ENCODE results near the gene ADGRA1. TPM values are rescaled to one million over a fixed set of nuclear protein-coding genes. Genes with fewer than 3 reads are reported as not detected.

The ADGRA1 gene
- total and polyA plus RNA-seq, 7 donors: under 0.01 to 0.28 (median 0.08) TPM; not detected in 3

GRCh38 chr10:133082685-133083421 lies 4.9 kb upstream of the ADGRA1 start:
- H3K27me3 ChIP-seq: peaks cover 15 to 76% (median 51%) of the 10 kb centered on the region in 3 donors
- DNase-seq: no peak
- no peaks in the 10 kb centered on the region for H3K36me3 ChIP-seq

GRCh38 chr10:133083422-133084100 lies 4.2 kb upstream of the ADGRA1 start:
- intact Hi-C loops (cut with DNase I): no loop called here
- Histone ChIP-seq H3K36me3 (no peaks in the 10 kb centered on the region), H3K4me3 (no peak overlapping the region), H3K9me3 (no peaks in the 10 kb centered on the region), H3K27me3 (peaks cover 22 to 83% (median 58%) of the 10 kb centered on the region in 3 donors), H3K4me1 (peaks cover 0 to 12% (median 10%) of the 10 kb centered on the region in 4 donors), H3K27ac (no peak overlapping the region)
- no peak for TF ChIP-seq EP300 (IDR thresholded peaks at IDR 0.05)
- TF ChIP-seq POLR2AphosphoS5 (IDR thresholded peaks at IDR 0.05): no peak
- no peak for TF ChIP-seq POLR2A (IDR thresholded peaks at IDR 0.05)
- no peak for TF ChIP-seq CTCF (IDR thresholded peaks at IDR 0.05)
- DNase-seq: no peak
- 67 to 75% methylated on average over 30 of the region's 30 CpGs for WGBS, 2 donors

More at GRCh38 chr10:133082685-133083421, 4.9 kb upstream of the ADGRA1 start:
- TF ChIP-seq POLR2A (IDR thresholded peaks at IDR 0.05) (no peak), CTCF (IDR thresholded peaks at IDR 0.05) (no peak), POLR2AphosphoS5 (IDR thresholded peaks at IDR 0.05) (no peak), EP300 (IDR thresholded peaks at IDR 0.05) (no peak)
- Histone ChIP-seq H3K4me1 (peaks cover 0 to 5% (median 4%) of the 10 kb centered on the region in 4 donors), H3K9me3 (no peaks in the 10 kb centered on the region), H3K27ac (no peak overlapping the region), H3K4me3 (no peak overlapping the region)
- 69 to 72% methylated on average over 43 of the region's 43 CpGs for WGBS, 2 donors
- intact Hi-C loops (cut with DNase I): no loop called here

GRCh38 chr10:133084491-133084890 lies 3.2 kb upstream of the ADGRA1 start:
- no peak overlapping the region for H3K27ac ChIP-seq
- TF ChIP-seq POLR2A (IDR thresholded peaks at IDR 0.05) (no peak), EP300 (IDR thresholded peaks at IDR 0.05) (no peak), POLR2AphosphoS5 (IDR thresholded peaks at IDR 0.05) (no peak), CTCF (IDR thresholded peaks at IDR 0.05) (no peak)
- intact Hi-C loops (cut with DNase I): no loop called here
- peaks cover 0 to 13% (median 10%) of the 10 kb centered on the region in 4 donors for H3K4me1 ChIP-seq
- H3K36me3 ChIP-seq: no peaks in the 10 kb centered on the region
- no peak overlapping the region for H3K4me3 ChIP-seq
- 87 to 91% methylated on average over 17 of the region's 17 CpGs for WGBS, 2 donors
- peaks cover 32 to 92% (median 68%) of the 10 kb centered on the region in 3 donors for H3K27me3 ChIP-seq
- no peak for DNase-seq
- no peaks in the 10 kb centered on the region for H3K9me3 ChIP-seq

- TF ChIP-seq CTCF (IDR thresholded peaks at IDR 0.05) (no peak), POLR2AphosphoS5 (IDR thresholded peaks at IDR 0.05) (no peak), EP300 (IDR thresholded peaks at IDR 0.05) (no peak), POLR2A (IDR thresholded peaks at IDR 0.05) (no peak)
- no peak overlapping the region for H3K27ac ChIP-seq
- no peak overlapping the region for H3K4me3 ChIP-seq
- DNase-seq: no peak
- 68 to 79% methylated on average over 32 of the region's 32 CpGs for WGBS, 2 donors
- intact Hi-C loops (cut with DNase I): no loop called here
- H3K36me3 ChIP-seq: no peaks in the 10 kb centered on the region
- H3K9me3 ChIP-seq: no peaks in the 10 kb centered on the region
- H3K27me3 ChIP-seq: peaks cover 36 to 96% (median 78%) of the 10 kb centered on the region in 3 donors
- H3K4me1 ChIP-seq: peaks cover 0 to 13% (median 10%) of the 10 kb centered on the region in 4 donors
These were observed 2.2 kb upstream of the ADGRA1 start for GRCh38 chr10:133085251-133086125.

All from sigmoid colon (tissue), 7 donors.